Vagina (tissue), 2 donors: ENCODE measurements around the gene LRRN2.

Source experiments
- POLR2A ChIP-seq, 2 donors: fragments of 450-650 bp; IDR thresholded peaks; one replicate each; pipeline ENCODE4 v1.6.1; 2017; ENCODE audit warnings: antibody characterized with exemption in 2 of 2, mild to moderate bottlenecking in 2 of 2, moderate library complexity in 2 of 2
- TF ChIP-seq, protein P1 (sequence below), 3 experiments: fragments of 450-650 bp in 2 of 3; fragments of 200-600 bp in 1 of 3; sonication (generic) in 1 of 3; IDR thresholded peaks; one replicate each; pipeline ENCODE4 v1.5.1; 2017 to 2019; ENCODE audit warnings: antibody characterized with exemption in 3 of 3, mild to moderate bottlenecking in 2 of 3, moderate library complexity in 2 of 3

DNA sequence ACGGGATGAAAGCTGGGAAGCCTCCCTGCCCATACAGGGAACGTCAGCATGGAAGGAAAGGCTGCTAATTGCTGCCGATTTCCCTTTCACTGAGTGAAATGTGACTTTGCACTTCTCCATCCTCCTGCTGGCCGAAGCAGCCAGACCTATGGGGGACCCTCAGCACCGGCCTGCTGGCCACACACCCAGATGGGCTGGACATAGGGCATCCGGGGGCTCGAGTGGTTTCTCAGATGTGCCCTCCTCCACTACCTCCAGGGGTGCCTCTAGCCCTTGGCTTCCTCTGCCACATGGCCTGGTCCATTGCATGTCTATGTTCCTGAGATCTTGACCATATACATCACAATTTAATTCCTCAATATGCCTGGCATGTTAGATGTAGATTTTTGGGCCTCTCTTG lies 79.7 kb downstream of the LRRN2 start:
- no peak for TF ChIP-seq POLR2A (IDR thresholded peaks at IDR 0.05)
- TF ChIP-seq, protein P1, sequence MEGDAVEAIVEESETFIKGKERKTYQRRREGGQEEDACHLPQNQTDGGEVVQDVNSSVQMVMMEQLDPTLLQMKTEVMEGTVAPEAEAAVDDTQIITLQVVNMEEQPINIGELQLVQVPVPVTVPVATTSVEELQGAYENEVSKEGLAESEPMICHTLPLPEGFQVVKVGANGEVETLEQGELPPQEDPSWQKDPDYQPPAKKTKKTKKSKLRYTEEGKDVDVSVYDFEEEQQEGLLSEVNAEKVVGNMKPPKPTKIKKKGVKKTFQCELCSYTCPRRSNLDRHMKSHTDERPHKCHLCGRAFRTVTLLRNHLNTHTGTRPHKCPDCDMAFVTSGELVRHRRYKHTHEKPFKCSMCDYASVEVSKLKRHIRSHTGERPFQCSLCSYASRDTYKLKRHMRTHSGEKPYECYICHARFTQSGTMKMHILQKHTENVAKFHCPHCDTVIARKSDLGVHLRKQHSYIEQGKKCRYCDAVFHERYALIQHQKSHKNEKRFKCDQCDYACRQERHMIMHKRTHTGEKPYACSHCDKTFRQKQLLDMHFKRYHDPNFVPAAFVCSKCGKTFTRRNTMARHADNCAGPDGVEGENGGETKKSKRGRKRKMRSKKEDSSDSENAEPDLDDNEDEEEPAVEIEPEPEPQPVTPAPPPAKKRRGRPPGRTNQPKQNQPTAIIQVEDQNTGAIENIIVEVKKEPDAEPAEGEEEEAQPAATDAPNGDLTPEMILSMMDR (IDR thresholded peaks at IDR 0.05), result no peak
